HG03378 (cell line): ENCODE data around the gene TRAPPC3.
"Not testable (repeated sequence)": the region's sequence is repeated elsewhere in the genome, so short reads cannot be mapped to it uniquely, and the experiment has no call there.

Experiments
- ATAC-seq: cut with Tn5 transposase; IDR thresholded peaks from one replicate; pipeline ENCODE4 v1.9.1; 2021; ENCODE audit warnings: mild to moderate bottlenecking, moderate library complexity; ENCODE audit not compliant: unreplicated experiment

Gene TRAPPC3

GRCh38 chr1:36166938-36167905 is 17.9 kb upstream of the TRAPPC3 start:
- no peak for ATAC-seq

DNA sequence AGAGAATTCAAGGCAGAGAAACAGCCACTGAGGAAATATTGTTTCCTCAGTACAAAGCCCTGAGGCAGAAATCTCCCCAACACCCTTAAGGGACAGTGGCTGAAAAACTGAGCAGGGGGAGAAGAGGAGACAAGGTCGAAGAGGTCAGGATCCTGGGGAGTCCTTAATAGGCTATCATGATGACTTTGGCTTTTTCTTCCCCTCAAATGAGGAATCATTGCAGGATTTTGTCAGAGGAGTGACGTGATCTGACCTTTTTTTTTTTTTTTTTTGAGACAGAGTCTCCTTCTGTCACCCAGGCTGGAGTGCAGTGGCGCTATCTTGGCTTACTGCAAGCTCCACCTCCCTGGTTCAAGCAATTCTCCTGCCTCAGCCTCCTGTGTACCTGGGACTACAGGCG is 16.9 kb upstream of the TRAPPC3 start:
- ATAC-seq: no peak

- no peak for ATAC-seq
These were observed 15.9 kb upstream of the TRAPPC3 start for GRCh38 chr1:36165145-36165544.

- ATAC-seq: no peak
These were observed 15.1 kb upstream of the TRAPPC3 start for GRCh38 chr1:36164361-36164760.

- ATAC-seq: no peak
These were observed 14.1 kb upstream of the TRAPPC3 start for GRCh38 chr1:36163426-36163825.

DNA sequence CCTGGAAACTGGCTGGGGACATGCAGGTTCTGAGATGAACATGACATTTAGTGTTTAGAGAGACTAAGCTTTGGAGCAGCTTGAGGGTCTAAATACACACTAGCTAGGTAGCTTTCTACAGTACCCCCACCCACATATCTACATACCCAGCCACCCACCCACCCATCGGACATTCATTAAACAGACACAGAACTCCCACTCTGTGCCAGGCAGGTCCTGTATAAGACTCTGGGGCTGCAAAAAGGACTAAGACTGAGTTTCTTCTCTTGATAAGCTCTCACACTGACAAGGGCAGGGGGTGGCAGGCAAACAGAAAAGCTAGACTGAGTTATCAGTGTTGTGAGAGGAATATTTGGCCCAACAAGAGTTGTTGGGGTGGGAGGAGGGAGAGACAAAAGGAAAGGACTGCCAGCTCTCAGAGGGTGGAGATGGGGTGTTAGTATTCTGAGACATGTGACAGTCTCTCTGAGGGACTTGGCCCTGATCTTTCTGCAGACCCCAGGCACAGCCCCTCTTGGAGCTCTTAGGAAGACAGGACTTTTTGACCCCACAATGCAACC is 13.5 kb upstream of the TRAPPC3 start:
- no peak for ATAC-seq

DNA sequence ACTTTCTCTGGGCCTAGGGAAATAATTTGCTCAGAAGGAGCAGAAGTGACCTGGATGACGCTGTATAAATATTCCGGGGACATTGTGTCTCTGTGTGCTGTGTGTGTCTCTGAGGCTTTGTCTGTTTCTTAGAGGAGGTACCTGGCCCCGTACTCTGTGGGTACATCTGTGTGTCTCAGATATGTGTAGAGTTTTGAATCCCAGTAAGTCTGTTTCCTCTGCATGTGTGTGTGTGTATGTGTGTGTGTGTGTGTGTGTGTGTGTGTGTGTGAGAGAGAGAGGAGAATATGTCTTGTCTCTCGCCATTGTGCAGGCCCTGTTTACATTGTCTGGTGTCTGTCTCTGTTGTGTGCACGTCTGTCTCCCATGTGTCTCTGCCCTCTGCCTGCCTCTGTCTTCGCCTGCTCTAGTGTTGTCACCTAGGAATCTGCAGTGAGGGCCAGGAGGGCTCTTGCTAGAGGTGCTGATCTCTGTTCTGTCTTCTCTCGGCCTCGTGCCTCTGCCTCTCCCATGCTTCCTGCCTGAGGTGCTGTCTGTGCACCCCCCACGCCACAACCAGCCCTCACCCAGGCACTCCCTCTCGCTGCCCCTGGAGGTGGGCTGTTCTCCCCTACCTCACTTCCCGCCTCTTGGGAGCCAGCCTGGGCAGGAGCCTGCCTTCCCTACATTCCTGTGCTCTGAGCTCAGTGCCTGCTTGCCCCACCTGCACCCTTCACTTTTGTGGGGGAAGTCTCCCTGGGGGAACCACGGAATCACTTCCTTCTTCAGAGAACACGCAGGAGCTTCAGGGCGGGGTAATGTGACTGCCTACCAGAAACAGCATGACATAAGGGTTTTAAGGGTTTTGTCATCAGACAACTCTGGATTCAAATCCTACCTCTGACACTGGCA is 12.6 kb upstream of the TRAPPC3 start:
- no peak for ATAC-seq

DNA sequence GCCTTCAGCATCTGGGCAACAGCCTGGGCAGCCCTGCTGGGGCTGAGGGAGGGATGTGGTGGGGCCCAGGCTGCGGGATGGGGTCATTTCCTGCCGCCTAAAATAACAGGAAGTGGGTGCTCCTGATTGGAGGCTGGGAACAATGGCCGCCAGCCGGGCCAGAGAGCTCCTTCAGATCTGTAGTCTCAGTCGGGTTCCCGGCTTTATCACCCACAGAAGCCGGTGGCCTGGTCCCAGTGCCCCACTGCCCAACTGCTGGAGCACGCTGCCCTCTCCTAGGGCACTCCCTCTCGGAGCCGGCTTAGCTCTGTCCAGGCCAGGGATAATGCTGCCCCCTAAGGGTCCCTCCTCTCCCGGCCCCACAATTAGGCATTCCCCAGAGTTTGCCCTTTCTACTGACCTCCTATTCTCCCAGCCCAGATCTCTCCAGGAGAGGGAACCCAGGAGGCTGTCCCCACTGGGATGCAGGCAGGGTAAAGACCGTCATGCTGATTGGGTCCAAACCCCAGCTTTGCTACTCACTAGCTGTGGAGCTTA is 11.7 kb upstream of the TRAPPC3 start:
- ATAC-seq: no peak

DNA sequence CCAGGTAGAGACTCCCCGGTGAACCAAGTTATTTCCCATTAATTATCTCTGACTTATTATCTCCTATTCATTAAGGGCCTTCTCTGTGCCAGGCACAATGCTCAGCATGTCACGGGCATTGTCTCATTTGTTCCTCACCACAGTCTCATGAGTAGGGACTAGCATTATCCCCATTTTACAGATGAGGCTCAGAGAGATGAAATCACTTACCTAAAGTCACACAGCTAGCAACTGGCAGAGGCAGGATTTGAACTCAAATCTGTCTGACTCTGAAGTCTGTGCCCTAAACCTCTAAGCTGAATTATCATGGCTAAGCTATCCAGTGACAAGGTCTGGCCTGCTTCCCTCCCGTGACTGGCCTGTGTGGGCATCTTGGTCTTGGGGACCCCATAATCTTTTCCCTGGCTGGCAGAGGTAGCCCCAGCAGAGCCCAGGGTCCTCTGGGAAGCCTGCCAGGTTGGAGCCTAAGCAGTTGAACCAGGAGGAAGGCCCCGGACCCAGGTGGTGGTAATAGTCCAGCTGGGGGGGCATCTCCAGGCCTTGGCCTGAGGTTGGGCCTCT is 11.2 kb upstream of the TRAPPC3 start:
- no peak for ATAC-seq

- ATAC-seq: no peak
These were observed 10.5 kb upstream of the TRAPPC3 start for GRCh38 chr1:36159614-36160387.

GRCh38 chr1:36158827-36159252 is 9.6 kb upstream of the TRAPPC3 start:
- ATAC-seq: not testable (repeated sequence)

DNA sequence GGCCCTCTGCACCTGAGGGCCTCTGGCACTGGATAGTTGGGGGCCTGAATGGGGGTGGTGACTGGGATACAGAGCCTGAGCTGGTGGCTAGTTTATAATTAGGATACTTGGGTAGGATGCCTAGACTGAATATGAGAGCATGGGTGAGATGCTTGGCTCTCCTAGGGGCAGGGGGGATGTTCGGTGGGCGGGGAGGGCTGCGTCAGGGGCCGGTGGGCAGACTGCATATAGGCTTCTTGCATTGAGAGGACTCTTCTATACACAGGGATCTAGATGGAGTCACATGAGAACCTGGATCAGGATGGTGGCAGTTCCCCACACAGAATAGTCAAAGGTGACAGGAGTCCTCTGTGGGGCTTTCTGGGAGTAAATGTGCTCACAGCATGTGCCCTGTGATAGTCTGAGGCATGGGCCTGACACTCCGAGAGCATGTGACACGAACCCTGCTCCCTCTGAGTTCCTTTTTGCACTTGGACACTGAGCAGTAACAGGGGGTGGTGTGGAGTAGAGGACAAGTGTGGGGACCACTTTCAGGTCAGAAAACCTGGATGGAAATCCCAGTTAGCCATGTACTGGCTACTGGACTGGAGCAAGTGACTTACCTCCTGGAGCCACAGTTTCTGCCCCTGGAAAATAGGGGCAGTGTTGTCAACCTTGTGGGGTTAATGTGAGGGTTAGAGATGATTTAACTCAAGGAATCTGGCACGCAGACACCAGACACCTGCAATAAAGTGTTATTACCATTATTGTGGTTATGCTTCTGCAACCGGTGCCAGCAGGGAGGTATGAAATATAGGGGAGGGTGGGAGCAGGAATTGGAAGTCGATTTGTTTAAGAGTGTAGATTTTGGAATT is 8.9 kb upstream of the TRAPPC3 start:
- ATAC-seq: no peak

GRCh38 chr1:36157115-36157903 is 8.0 kb upstream of the TRAPPC3 start:
- ATAC-seq: no peak

- no peak for ATAC-seq
These were observed 7.2 kb upstream of the TRAPPC3 start for GRCh38 chr1:36156329-36157114.

- peak; percentile 35 for ATAC-seq
These were observed 6.4 kb upstream of the TRAPPC3 start, which contains the start of gene MAP7D1 for GRCh38 chr1:36155408-36156328. Gene MAP7D1, plus strand, starts transcription at chr1:36156160. Its CDS starts 258 bp downstream, at chr1:36156418.

DNA sequence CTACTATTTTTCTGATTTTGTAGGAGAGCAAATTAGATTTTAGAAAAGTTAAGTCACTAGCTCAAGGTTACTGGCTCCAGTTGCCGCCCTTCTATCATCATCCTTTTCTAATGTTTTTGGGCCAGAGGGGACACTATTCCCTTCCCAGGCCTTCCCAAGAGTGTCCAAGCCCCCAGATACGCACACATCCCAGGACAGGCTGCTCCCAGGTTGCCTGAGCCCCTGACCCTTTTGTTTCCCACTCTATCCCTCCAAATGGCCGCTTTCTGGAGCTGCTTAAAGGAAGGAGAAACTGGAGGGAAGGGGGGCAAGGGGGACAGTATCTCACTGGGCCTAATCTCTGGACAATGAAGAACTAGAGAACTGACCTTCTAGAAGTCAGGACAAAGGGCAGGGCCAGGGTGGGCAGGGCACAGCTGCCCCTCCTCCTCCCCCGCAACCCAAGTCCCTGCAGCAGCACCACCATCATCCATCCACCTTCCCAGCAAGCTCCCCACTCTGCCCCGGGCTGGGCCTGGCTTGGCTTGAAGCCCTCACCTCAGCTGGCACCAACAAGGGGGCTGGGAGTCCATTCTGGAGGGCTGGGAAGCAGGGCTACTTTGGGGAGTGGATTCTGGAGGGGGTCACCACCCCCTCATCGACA is 5.6 kb upstream of the TRAPPC3 start:
- no peak for ATAC-seq
